Heart right ventricle (tissue), 16 donors: ENCODE results near the gene AP4S1. TPM values are rescaled to one million over a fixed set of nuclear protein-coding genes. Genes with fewer than 3 reads are reported as not detected.
"Not testable (repeated sequence)": the region's sequence is repeated elsewhere in the genome, so short reads cannot be mapped to it uniquely, and the experiment has no call there.

ENCODE experiments used
- ATAC-seq, 8 donors: fragments of 200-7000 bp; cut with Tn5 transposase; one replicate each; pipeline ENCODE4 v1.9.1; 2020; ENCODE audit warnings: mild to moderate bottlenecking in 8 of 8, moderate library complexity in 8 of 8, moderate number of reproducible peaks in 1 of 8
- DNase-seq, 2 donors: peaks; one replicate each; pipeline ENCODE4 v3.0.0-alpha.2; 2020
- H3K27ac ChIP-seq, 10 donors: fragments of 200-600 bp; sonication (generic) in 2 of 10; one replicate each; pipeline versions ENCODE4 v1.5.0 to v1.8.0; 2020 to 2022; ENCODE audit warnings: mild to moderate bottlenecking in 3 of 10
- H3K27me3 ChIP-seq, 7 donors: fragments of 200-600 bp; one replicate each; pipeline ENCODE4 v1.8.0; 2021 to 2022; ENCODE audit warnings: mild to moderate bottlenecking in 2 of 7
- H3K36me3 ChIP-seq, 9 donors: fragments of 200-600 bp; sonication (generic) in 1 of 9; one replicate each; pipeline versions ENCODE4 v1.5.0 to v1.8.0; 2020 to 2022; ENCODE audit warnings: mild to moderate bottlenecking in 2 of 9
- H3K4me1 ChIP-seq, 9 donors: fragments of 200-600 bp; sonication (generic) in 1 of 9; one replicate each; pipeline versions ENCODE4 v1.5.0 to v1.8.0; 2020 to 2022; ENCODE audit warnings: mild to moderate bottlenecking in 4 of 9
- H3K4me3 ChIP-seq, 10 donors: fragments of 200-600 bp; sonication (generic) in 2 of 10; one replicate each; pipeline versions ENCODE4 v1.5.0 to v1.8.0; 2020 to 2022; ENCODE audit warnings: mild to moderate bottlenecking in 7 of 10, moderate library complexity in 2 of 10
- H3K9me3 ChIP-seq, 11 donors: fragments of 200-600 bp in 10 of 11; sonication (generic) in 2 of 11; one replicate each; pipeline versions ENCODE4 v1.5.0 to v1.8.0; 2013 to 2022; ENCODE audit warnings: mild to moderate bottlenecking in 2 of 11, control low read depth in 1 of 11, moderate library complexity in 1 of 11
- WGBS, 2 donors: extraction: QIAGEN DNeasy Blood & Tissue Kit; methylation state at CpG; one replicate each; pipeline ENCODE4 v1.1.7; 2013; ENCODE audit warnings: inconsistent platforms in 1 of 2; 5-methylcytosine and 5-hydroxymethylcytosine counted together
- intact Hi-C, 10 donors: fragments of 100-400 bp; cut with DNase I; formaldehyde crosslinking; loops; one replicate each; pipeline versions ENCODE4 v1.11.1 to v1.14.2; 2022
- polyA plus RNA-seq, 2 donors: library from polyadenylated mRNA; stranded (reverse); fragments of 200-250 nt; gene quantifications; one replicate each; pipeline ENCODE4 v1.2.3, GENCODE V29; 2013
- total RNA-seq, 10 donors: library from RNA; stranded (reverse); fragmentation: NEBNext Ultra II Directional in 3 of 10; extraction: Animal tissue kit (Norgen Biotek cat#: 25700) in 3 of 10; gene quantifications; one replicate each; pipeline versions ENCODE4 v1.2.1 to v1.2.4, GENCODE V29; 2021 to 2023
- TF ChIP-seq, protein P1 (sequence below), 9 donors: fragments of 200-600 bp; sonication (generic) in 2 of 9; IDR thresholded peaks; one replicate each; pipeline versions ENCODE4 v1.5.0 to v1.8.0; 2021 to 2022; ENCODE audit warnings: antibody characterized with exemption in 9 of 9, mild to moderate bottlenecking in 5 of 9, moderate library complexity in 1 of 9
- donor health status: Arrhythmogenic right ventricular cardiomyopathy.
- donor health status: ischemic (EF 13 %, LVEDD 7.1; RV severe dilation, severe dysfunction).
- donor health status: healthy with polysubstance abuse.
- donor health status: DM: no; HTN: yes; CAD: no.
- donor health status: DM: no; HTN: no; CAD: no.
- donor health status: ischemic (EF 25% LVEDD 6.9; RV normal size, moderate dysfunction).
- donor health status: ischemic (EF 25% LVEDD 5.7; RV mildly dilated, moderate dysfunction).
- donor health status: healthy.
- donor health status: DM: yes; HTN: yes; CAD: no.
- donor health status: Ischemic cardiomyopathy.
- donor health status: ischemic (EF 35%, LVEDD 5.7; RV mildly dilated, moderate dysfunction).
- donor health status: nonischemic (EF 11% LVEDD 7.7; RV severe dilation, severe dysfunction).
- donor health status: DM: yes; HTN: yes; CAD: no.
- donor health status: PGD.
- donor health status: ischemic (EF 29% LVEDD 5.4; RV normal size, mild dysfunction).
- donor health status: nonischemic (EF 23%, LVEDD 6.1; RV moderate dilation, normal function).

AP4S1 gene
- total and polyA plus RNA-seq, 12 donors, result 6.2 to 9.4 (median 8.5) TPM

DNA sequence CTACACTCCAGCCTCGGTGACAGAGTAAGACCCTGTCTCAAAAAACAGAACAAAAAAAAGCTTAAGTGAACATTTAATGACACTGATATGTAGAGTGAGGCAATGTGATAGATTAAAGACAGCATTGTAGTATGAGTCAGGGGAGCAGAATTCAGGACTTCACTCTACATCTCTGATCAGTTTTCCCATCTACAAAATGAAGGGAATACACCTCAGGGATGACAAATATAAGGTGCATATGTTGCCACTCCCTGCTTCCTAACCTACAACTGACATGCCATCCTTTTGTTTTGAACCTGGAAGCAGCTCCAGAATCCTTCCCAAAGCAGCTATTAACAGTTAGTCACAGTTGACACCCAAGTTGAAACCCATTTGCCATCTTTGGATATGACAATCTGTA, 31.6 kb downstream of the AP4S1 start:
- TF ChIP-seq, protein P1, sequence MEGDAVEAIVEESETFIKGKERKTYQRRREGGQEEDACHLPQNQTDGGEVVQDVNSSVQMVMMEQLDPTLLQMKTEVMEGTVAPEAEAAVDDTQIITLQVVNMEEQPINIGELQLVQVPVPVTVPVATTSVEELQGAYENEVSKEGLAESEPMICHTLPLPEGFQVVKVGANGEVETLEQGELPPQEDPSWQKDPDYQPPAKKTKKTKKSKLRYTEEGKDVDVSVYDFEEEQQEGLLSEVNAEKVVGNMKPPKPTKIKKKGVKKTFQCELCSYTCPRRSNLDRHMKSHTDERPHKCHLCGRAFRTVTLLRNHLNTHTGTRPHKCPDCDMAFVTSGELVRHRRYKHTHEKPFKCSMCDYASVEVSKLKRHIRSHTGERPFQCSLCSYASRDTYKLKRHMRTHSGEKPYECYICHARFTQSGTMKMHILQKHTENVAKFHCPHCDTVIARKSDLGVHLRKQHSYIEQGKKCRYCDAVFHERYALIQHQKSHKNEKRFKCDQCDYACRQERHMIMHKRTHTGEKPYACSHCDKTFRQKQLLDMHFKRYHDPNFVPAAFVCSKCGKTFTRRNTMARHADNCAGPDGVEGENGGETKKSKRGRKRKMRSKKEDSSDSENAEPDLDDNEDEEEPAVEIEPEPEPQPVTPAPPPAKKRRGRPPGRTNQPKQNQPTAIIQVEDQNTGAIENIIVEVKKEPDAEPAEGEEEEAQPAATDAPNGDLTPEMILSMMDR (IDR thresholded peaks at IDR 0.05), result no peak
- H3K27me3 ChIP-seq, result no peaks in the 10 kb centered on the region
- intact Hi-C loops, result no loop called here
- DNase-seq (no peak), ATAC-seq (no peak)
- no peak overlapping the region for H3K4me3 ChIP-seq
- H3K27ac ChIP-seq, result no peak overlapping the region
- no peaks in the 10 kb centered on the region for H3K36me3 ChIP-seq
- H3K4me1 ChIP-seq, result peaks cover 0 to 38% (median 7%) of the 10 kb centered on the region in 9 donors
- WGBS, 2 donors, result 86 to 94% methylated on average over 1 of the region's 1 CpG
- H3K9me3 ChIP-seq, result no peaks in the 10 kb centered on the region

DNA sequence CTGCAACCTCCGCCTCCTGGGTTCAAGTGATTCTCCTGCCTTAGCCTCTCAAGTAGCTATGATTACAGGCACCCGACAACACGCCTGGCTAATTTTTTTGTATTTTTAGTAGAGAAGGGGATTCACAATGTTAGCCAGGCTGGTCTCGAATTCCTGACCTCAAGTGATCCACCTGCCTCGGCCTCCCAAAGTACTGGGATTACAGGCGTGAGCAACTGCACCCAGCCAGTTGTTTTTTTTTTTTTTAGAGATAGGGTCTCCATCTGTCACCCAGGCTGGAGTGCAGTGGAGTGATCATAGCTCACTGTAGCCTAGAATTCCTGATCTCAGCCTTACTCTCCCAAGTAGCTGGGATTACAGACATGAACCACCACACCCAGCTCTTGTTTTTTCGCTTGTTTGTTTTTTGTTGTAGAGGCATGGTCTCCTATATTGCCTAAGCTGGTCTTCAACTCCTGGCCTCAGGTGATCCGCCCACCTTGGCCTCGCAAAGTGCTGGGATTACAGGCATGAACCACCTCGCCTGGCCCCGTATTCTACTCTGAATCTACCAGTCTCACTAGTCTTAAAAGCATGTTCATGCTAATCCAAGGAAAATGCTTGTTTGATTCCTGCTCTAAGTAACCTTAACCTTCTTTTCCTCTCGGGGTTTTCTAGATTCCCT, 32.4 kb downstream of the AP4S1 start:
- 97% methylated on average over 12 of the region's 12 CpGs for WGBS, 2 donors
- Histone ChIP-seq H3K9me3 (no peaks in the 10 kb centered on the region), H3K4me3 (no peak overlapping the region), H3K27me3 (no peaks in the 10 kb centered on the region), H3K27ac (no peak overlapping the region), H3K36me3 (no peaks in the 10 kb centered on the region), H3K4me1 (peaks cover 0 to 32% (median 7%) of the 10 kb centered on the region in 9 donors)
- intact Hi-C loops, result no loop called here
- ATAC-seq (no peak), DNase-seq (no peak)
- TF ChIP-seq, protein P1 (IDR thresholded peaks at IDR 0.05), result no peak

DNA sequence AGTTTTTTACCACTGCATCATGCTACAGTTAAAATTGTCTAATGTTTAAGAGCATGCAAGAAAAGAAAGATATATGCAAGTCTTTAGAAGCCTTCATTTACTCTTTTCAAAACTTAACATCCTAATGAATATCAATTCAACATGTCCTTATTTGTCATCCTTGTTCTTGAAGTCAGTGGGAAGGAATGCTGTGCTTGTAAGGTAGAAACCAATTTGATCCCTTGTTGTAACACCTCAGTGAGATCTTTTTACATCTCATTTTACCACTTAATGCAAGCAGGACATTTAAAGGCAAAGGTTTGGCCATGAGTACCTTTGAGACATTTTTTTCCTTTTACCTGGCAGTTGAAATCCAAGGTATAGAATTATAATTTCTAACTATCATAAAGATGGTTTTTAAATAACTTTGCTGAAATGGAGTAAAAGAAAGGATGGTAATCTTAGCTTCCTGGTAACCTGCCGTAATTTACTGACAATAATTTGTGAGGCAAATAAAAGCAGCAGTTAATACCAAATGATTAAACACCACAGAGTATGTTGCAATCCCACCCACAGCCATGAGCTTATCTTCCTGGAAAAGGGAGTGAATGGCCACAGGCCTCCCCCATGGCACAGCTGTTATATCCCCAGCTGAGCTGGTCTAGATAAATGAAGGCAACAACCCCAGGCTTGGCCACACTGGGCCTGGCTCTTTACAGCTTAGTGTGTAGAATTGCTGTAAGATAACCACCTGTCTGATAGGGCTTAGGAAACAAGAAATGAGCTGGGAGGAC, 33.9 kb downstream of the AP4S1 start:
- Histone ChIP-seq H3K36me3 (no peaks in the 10 kb centered on the region), H3K27me3 (no peaks in the 10 kb centered on the region), H3K9me3 (no peaks in the 10 kb centered on the region), H3K4me3 (no peak overlapping the region), H3K27ac (no peak overlapping the region), H3K4me1 (peaks cover 0 to 22% (median 0%) of the 10 kb centered on the region in 9 donors)
- peak; percentile 29 to 32 for DNase-seq
- 71 to 72% methylated on average over 1 of the region's 1 CpG for WGBS, 2 donors
- intact Hi-C loops, result no loop called here
- ATAC-seq, result peak in 7 of 8 donors; percentile 27 to 93 (median 72)
- TF ChIP-seq, protein P1 (IDR thresholded peaks at IDR 0.05), result no peak

DNA sequence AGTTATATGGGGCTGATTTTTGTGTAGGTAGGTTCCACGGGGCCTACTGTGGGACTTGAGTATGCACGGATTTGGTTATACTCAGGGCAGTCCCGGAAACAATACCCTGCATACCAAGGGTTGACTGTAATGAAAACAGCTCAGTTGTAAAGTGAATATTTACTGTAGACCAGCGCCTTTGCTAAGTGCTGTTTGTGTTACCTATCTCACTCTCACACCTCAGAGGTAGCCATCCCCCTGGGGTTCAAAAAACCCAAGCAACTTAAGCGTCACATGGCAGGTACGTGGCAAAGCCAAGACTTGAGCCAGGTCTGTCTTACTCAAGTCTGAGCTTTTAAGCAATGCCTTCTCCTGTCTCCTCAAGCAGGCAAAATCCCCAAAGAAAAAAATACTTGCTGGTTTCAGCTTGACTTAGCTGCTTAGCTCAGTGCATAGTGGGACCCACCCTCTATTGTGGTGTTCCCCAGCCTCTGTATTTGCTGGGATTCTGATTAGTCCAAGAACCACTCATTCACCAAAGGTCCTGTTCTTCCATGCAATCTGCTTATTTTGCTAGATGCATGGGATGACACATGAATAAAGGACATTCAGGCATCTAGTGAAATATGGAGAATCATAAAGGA, 34.9 kb downstream of the AP4S1 start:
- ATAC-seq (no peak), DNase-seq (no peak)
- Histone ChIP-seq H3K4me1 (peaks cover 0 to 14% (median 0%) of the 10 kb centered on the region in 9 donors), H3K36me3 (no peaks in the 10 kb centered on the region), H3K27me3 (no peaks in the 10 kb centered on the region), H3K9me3 (no peaks in the 10 kb centered on the region), H3K4me3 (no peak overlapping the region), H3K27ac (no peak overlapping the region)
- TF ChIP-seq, protein P1 (IDR thresholded peaks at IDR 0.05), result no peak
- intact Hi-C loops, result no loop called here
- 88% methylated on average over 6 of the region's 6 CpGs for WGBS, 2 donors

DNA sequence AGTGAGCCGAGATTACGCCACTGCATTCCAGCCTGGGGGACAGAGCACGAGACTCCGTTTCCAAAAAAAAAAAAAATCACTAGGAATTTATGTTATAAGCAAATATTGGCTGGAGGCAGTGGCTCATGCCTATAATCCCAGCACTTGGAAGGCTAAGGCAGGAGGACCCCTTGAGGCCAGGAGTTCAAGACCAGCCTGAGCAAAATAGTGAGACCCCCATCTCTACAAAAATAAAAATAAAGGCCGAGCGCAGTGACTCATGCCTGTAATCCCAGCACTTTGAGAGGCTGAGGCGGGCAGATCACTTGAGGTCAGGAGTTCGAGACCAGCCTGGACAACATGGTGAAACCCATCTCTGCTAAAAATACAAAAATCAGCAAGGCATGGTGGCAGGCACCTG, 37.5 kb downstream of the AP4S1 start:
- H3K9me3 ChIP-seq, ATAC-seq, H3K27ac ChIP-seq, DNase-seq, H3K36me3 ChIP-seq, H3K27me3 ChIP-seq, H3K4me3 ChIP-seq, intact Hi-C loops: not testable (repeated sequence)
- peaks cover 0 to 15% (median 0%) of the 10 kb centered on the region in 9 donors for H3K4me1 ChIP-seq
- 91 to 92% methylated on average over 8 of the region's 8 CpGs for WGBS, 2 donors
